ENCODE measurements around the gene SH2D5. TPM values are rescaled to one million over a fixed set of nuclear protein-coding genes. Genes with fewer than 3 reads are reported as not detected.

Gene SH2D5
- total RNA-seq, 1 donor from 2014 or later: 1.2 TPM

GRCh38 chr1:20708057-20708456, 24.4 kb downstream of the SH2D5 start:
- H3K4me3 Mint-ChIP-seq (ENCODE audit: unreplicated experiment): no peak overlapping the region

GRCh38 chr1:20706841-20707240, 25.7 kb downstream of the SH2D5 start:
- TF ChIP-seq CTCF (IDR thresholded peaks at IDR 0.05; ENCODE audit: partially characterized antibody, unreplicated experiment): no peak
- peaks cover 30% of the 10 kb centered on the region for H3K4me1 Mint-ChIP-seq (ENCODE audit: low read depth, unreplicated experiment)
- no peak for DNase-seq

More at GRCh38 chr1:20708057-20708456, 24.4 kb downstream of the SH2D5 start:
- TF ChIP-seq CTCF (IDR thresholded peaks at IDR 0.05; ENCODE audit: partially characterized antibody, unreplicated experiment): no peak
- H3K27ac Mint-ChIP-seq (ENCODE audit: unreplicated experiment): no peak overlapping the region
- no peak for DNase-seq
- peaks cover 29% of the 10 kb centered on the region for H3K4me1 Mint-ChIP-seq (ENCODE audit: low read depth, unreplicated experiment)
- no peaks in the 10 kb centered on the region for H3K36me3 Mint-ChIP-seq (ENCODE audit: unreplicated experiment)
- peaks cover 24% of the 10 kb centered on the region for H3K27me3 Mint-ChIP-seq (ENCODE audit: unreplicated experiment)
- peaks cover 25% of the 10 kb centered on the region for H3K9me3 Mint-ChIP-seq (ENCODE audit: unreplicated experiment)

GRCh38 chr1:20705203-20705755, 27.2 kb downstream of the SH2D5 start:
- Mint-ChIP-seq H3K9me3 (ENCODE audit: unreplicated experiment) (peaks cover 17% of the 10 kb centered on the region), H3K36me3 (ENCODE audit: unreplicated experiment) (no peaks in the 10 kb centered on the region), H3K27ac (ENCODE audit: unreplicated experiment) (peak overlapping the region; percentile 82), H3K4me3 (ENCODE audit: unreplicated experiment) (no peak overlapping the region), H3K27me3 (ENCODE audit: unreplicated experiment) (peaks cover 14% of the 10 kb centered on the region), H3K4me1 (ENCODE audit: low read depth, unreplicated experiment) (peaks cover 20% of the 10 kb centered on the region)
- no peak for TF ChIP-seq CTCF (IDR thresholded peaks at IDR 0.05; ENCODE audit: partially characterized antibody, unreplicated experiment)
- no peak for DNase-seq

More at GRCh38 chr1:20706841-20707240, 25.7 kb downstream of the SH2D5 start:
- Mint-ChIP-seq H3K27me3 (ENCODE audit: unreplicated experiment) (peaks cover 22% of the 10 kb centered on the region), H3K4me3 (ENCODE audit: unreplicated experiment) (no peak overlapping the region), H3K9me3 (ENCODE audit: unreplicated experiment) (peaks cover 27% of the 10 kb centered on the region), H3K36me3 (ENCODE audit: unreplicated experiment) (no peaks in the 10 kb centered on the region), H3K27ac (ENCODE audit: unreplicated experiment) (no peak overlapping the region)

- peaks cover 16% of the 10 kb centered on the region for H3K27me3 Mint-ChIP-seq (ENCODE audit: unreplicated experiment)
- H3K4me3 Mint-ChIP-seq (ENCODE audit: unreplicated experiment): no peak overlapping the region
- no peak for TF ChIP-seq CTCF (IDR thresholded peaks at IDR 0.05; ENCODE audit: partially characterized antibody, unreplicated experiment)
- no peak for DNase-seq
- H3K27ac Mint-ChIP-seq (ENCODE audit: unreplicated experiment): peak overlapping the region; percentile 46
- no peaks in the 10 kb centered on the region for H3K36me3 Mint-ChIP-seq (ENCODE audit: unreplicated experiment)
- H3K4me1 Mint-ChIP-seq (ENCODE audit: low read depth, unreplicated experiment): peaks cover 20% of the 10 kb centered on the region
- H3K9me3 Mint-ChIP-seq (ENCODE audit: unreplicated experiment): peaks cover 18% of the 10 kb centered on the region
Observed at GRCh38 chr1:20704390-20705202, 27.9 kb downstream of the SH2D5 start.

Measured in glutamatergic neuron (in vitro differentiated cells).